PFSK-1 (cell line): ENCODE measurements around the gene MGLL.

Experiments
- FOXP2 ChIP-seq: optimal IDR thresholded peaks from 2 replicates; pipeline ENCODE3; 2011; ENCODE audit warnings: borderline replicate concordance, control low read depth, inconsistent platforms; ENCODE audit not compliant: insufficient read depth; ENCODE audit errors: extremely low read length, extremely low read depth
- POLR2AphosphoS5 ChIP-seq: IDR thresholded peaks from 2 replicates; pipeline ENCODE4 v1.6.1; 2012; ENCODE audit warnings: low read depth, mild to moderate bottlenecking, control low read depth, low read length, moderate library complexity
- SIN3A ChIP-seq: IDR thresholded peaks from 2 replicates; pipeline ENCODE4 v1.6.1; 2012; ENCODE audit warnings: mild to moderate bottlenecking, low read length, moderate library complexity, borderline replicate concordance; ENCODE audit not compliant: insufficient read depth
- TAF1 ChIP-seq: IDR thresholded peaks from 2 replicates; pipeline ENCODE4 v1.6.1; 2012; ENCODE audit warnings: low read length, control low read depth, borderline replicate concordance; ENCODE audit not compliant: insufficient read depth
- TF ChIP-seq, protein P1 (sequence below), 2 experiments: IDR thresholded peaks; 2 replicates each; pipeline versions ENCODE4 v1.6.1 to v1.8.0; 2011 to 2012; ENCODE audit warnings: low read depth in 2 of 2, low read length in 2 of 2, control low read depth in 1 of 2, inconsistent platforms in 1 of 2, mild to moderate bottlenecking in 1 of 2, moderate library complexity in 1 of 2; ENCODE audit not compliant: insufficient read depth in 1 of 2

The MGLL gene

DNA sequence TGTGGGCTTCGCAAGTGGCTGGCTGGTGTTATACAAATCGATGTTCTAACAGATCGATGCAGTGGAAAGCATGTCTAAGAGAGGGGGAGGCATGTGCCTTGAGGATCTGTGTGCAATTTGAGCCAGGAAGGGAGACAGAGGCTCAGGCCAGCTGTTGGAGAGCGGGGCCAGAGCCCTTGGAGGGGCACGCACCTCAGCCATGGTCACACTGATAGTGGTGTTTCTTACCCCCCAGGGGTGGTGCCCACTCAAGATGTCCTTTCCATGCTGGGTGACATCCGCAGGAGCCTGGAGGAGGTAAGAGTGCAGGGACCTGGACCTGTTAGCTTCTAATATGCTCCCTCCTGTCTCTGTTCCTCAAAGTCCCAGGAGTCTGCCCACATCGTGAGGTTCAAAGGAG, 153.4 kb downstream of the MGLL start:
- TF ChIP-seq SIN3A (no peak), FOXP2 (no peak), TAF1 (no peak), POLR2AphosphoS5 (no peak)
- TF ChIP-seq, protein P1, sequence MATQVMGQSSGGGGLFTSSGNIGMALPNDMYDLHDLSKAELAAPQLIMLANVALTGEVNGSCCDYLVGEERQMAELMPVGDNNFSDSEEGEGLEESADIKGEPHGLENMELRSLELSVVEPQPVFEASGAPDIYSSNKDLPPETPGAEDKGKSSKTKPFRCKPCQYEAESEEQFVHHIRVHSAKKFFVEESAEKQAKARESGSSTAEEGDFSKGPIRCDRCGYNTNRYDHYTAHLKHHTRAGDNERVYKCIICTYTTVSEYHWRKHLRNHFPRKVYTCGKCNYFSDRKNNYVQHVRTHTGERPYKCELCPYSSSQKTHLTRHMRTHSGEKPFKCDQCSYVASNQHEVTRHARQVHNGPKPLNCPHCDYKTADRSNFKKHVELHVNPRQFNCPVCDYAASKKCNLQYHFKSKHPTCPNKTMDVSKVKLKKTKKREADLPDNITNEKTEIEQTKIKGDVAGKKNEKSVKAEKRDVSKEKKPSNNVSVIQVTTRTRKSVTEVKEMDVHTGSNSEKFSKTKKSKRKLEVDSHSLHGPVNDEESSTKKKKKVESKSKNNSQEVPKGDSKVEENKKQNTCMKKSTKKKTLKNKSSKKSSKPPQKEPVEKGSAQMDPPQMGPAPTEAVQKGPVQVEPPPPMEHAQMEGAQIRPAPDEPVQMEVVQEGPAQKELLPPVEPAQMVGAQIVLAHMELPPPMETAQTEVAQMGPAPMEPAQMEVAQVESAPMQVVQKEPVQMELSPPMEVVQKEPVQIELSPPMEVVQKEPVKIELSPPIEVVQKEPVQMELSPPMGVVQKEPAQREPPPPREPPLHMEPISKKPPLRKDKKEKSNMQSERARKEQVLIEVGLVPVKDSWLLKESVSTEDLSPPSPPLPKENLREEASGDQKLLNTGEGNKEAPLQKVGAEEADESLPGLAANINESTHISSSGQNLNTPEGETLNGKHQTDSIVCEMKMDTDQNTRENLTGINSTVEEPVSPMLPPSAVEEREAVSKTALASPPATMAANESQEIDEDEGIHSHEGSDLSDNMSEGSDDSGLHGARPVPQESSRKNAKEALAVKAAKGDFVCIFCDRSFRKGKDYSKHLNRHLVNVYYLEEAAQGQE (IDR thresholded peaks at IDR 0.05; ENCODE audit: insufficient read depth in 1 of 2, low read depth in 2 of 2, low read length in 2 of 2): no peak

DNA sequence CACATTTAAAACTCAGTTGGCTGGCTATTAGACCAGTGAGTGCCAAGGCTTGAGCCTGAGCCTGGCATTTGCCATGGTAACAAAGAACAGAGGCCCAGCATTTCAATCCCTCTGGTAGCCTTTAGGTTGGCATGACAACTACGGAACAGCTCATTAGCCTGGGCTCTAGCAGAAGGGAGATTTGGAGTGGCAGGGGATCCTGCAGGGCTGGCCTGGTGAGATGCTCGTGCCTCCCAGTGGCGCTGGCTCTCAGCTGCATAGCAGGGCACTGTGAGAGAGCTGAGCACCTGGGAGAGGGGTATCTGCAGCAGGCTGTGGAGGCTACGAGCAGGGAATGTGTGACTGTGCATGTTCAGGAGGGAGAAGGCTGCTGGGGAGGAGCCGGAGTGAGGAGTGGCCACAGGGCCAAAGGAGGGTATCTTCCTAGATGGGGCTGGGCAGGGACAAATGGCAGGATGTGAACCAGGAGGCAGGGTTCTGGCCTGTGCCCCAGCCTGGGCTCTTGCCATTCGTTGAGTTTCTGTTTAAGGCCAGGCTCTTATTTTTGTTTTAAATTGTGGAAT, 155.1 kb downstream of the MGLL start:
- no peak for TF ChIP-seq POLR2AphosphoS5
- TF ChIP-seq, protein P1 (IDR thresholded peaks at IDR 0.05; ENCODE audit: insufficient read depth in 1 of 2, low read depth in 2 of 2, low read length in 2 of 2): no peak
- no peak for TF ChIP-seq TAF1

DNA sequence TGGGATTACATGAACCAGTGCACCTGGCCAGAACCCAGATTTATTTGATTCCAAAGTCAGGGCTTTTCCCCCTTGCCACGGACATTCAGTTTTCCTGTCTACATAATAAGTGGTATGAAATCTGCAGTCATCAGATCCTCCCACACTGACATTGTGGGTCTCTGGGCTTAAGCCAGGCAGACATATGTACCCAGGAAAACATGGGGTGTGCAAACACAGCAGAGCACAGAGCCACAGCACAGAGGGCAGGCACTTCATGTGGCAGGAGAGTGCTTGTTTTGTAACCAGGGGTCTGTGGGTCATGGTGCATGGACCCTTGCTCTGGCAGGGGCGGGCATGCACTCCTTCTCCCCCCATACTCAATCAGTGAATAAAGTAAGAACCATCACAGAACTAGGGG, 155.6 kb downstream of the MGLL start:
- TF ChIP-seq POLR2AphosphoS5 (no peak), SIN3A (no peak), FOXP2 (no peak), TAF1 (no peak)
- TF ChIP-seq, protein P1 (IDR thresholded peaks at IDR 0.05; ENCODE audit: insufficient read depth in 1 of 2, low read depth in 2 of 2, low read length in 2 of 2): no peak

DNA sequence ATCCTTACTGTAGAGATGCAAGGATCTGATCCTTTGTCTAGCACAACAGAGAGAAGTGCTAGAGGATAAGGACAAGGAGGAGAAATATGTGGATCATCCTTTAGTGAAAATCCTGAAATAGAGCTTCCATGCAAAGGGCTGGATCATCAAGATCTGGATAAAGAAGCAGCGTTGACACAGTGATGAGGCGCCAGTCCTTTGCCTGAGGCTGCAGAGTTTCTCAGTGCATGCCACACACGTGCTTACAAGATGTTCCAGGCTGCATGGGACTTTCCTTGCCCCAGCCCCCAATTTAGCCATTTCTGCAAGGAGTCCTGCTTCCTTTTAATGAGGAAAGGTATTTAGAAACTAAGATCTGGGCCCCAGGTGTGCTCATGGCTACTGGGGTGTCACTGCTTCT, 156.7 kb downstream of the MGLL start:
- TF ChIP-seq, protein P1 (IDR thresholded peaks at IDR 0.05; ENCODE audit: insufficient read depth in 1 of 2, low read depth in 2 of 2, low read length in 2 of 2): no peak
- TF ChIP-seq POLR2AphosphoS5: no peak
- no peak for TF ChIP-seq FOXP2
- TF ChIP-seq TAF1: no peak
- TF ChIP-seq SIN3A: no peak

DNA sequence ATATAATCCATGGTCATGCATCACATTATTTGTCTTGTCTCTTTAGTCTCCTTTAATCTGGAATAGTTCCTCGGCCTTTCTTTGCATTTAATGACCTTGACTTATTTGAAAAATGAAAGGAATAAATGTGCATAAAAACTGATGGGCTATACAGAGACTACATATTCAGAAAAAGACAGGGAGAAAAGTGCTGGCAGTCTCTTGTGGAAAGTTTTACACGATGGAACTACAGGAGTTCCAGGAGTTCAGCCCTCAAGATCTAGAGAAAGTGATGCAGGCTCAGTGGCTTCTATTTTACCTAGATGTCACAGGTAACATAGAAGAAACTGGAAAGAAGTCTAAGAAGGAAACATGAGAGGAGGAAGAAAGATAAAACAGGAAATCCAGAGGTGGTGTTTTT, 157.2 kb downstream of the MGLL start:
- TF ChIP-seq TAF1: no peak
- TF ChIP-seq SIN3A: no peak
